Left ventricle myocardium superior (tissue), 1 donor: ENCODE results near the gene NDUFA8. TPM values are rescaled to one million over a fixed set of nuclear protein-coding genes. Genes with fewer than 3 reads are reported as not detected.

Experiments used
- ATAC-seq: fragments of 200-7000 bp; cut with Tn5 transposase; one replicate; pipeline ENCODE4 v1.9.1; 2020; ENCODE audit warnings: mild to moderate bottlenecking, moderate library complexity
- DNase-seq: peaks from one replicate; pipeline ENCODE4 v3.0.0-alpha.2; 2020
- intact Hi-C: fragments of 100-400 bp; cut with micrococcal nuclease; formaldehyde crosslinking; loops from one replicate; pipeline ENCODE4 v1.11.0; 2022
- long read RNA-seq: library from polyadenylated mRNA; unstranded; transcript quantifications from one replicate; pipeline ENCODE4 v2.0.0, GENCODE V29; 2021
- total RNA-seq: library from RNA; stranded (reverse); fragmentation: NEBNext Ultra II Directional; extraction: Animal tissue kit (Norgen Biotek cat#: 25700); gene quantifications from one replicate; pipeline ENCODE4 v1.2.1, GENCODE V29; 2021
- donor health status: DM: no; HTN: yes; CAD: no; lungs with severe emphysema.

NDUFA8 gene
- total RNA-seq = 321 TPM
- long read RNA-seq, transcript NDUFA8-201 (4 exons, 844 nt) = major isoform, 362 of 373 reads
- long read RNA-seq, partial matches to known transcripts = 6 of 373 reads
- long read RNA-seq, other reads (novel, unspliced or antisense) = 5 of 373 reads

DNA sequence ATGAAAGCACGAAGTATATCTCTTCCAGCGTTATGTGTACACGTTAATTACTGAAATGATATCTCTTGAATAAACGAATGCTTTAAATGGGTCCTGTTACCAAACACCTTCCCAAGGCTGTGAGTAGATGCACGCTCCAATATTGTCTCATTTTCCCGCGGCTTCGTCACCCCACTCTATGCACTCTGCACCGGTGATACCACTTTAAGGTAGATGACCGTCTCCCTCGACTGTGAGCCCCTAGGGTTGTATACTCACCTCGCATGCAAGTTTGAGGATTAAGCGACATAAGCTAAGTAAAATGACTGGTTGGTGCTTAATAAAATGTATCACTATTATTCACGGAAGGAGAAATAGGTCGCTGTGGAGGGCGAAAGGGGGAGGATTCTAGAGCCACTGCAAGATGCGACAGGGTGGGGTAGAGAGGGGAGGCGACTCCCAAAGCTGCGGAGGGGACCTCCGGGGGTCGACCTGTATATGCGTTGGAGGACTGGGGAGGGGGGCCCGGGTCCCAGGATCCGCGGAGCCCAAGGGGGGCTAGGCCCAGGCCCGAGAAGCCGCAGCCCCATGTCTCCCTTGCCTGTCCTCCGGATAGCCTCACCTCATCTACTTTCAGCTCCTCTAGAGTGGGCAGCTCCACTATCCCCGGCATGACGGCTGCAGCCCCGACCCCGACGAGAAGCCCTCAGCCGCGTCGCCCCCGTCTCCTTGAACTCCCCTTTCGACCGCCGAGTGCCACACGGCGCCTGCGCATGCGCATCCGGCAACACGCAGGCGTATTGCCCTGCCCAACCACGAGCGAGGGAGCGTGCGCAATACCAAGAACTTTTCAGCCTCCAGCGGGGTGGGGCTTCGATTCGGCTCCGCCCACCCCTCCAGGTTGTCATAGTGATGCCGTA, at the start of gene NDUFA8, which contains the start of gene MORN5:
Gene NDUFA8 (minus strand): TSS at position 754 of the 899 bp plus-strand sequence. CDS start 102 bp downstream, at position 652.
Gene MORN5 (plus strand): TSS at position 883 of the 899 bp plus-strand sequence. CDS start 65 bp downstream, outside the sequence.
- peak; percentile 98 for ATAC-seq
- intact Hi-C loops = no loop called here
- peak; percentile 98 for DNase-seq

DNA sequence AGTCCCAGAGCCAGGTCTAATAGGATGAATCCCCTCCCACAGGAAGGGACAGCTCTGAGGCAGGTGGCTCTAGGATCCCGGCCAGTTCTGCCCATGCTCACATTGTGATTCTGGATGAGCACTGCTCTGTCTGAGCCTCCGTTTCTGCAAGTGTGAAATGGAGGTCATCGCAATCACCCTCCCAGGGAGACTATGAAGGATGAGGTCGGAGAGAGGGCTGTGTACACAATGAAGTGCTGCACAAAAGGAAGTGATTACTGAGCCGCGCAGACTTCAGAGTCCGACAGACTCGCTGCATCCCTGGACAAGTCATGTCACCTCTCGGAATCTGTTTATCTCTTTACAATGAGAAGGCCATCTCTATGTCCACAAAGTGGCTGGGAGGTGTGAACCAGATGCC, 47.5 kb upstream of the NDUFA8 start:
- intact Hi-C loops = no loop called here
- no peak for ATAC-seq
- no peak for DNase-seq

- DNase-seq (no peak), ATAC-seq (no peak)
- intact Hi-C loops = no loop called here
These were observed 46.8 kb upstream of the NDUFA8 start for GRCh38 chr9:122206118-122207046.

- no peak for DNase-seq
- intact Hi-C loops = no loop called here
These were observed 45.6 kb upstream of the NDUFA8 start for GRCh38 chr9:122205176-122205575.

GRCh38 chr9:122204491-122204890, 44.9 kb upstream of the NDUFA8 start:
- intact Hi-C loops = no loop called here
- ATAC-seq = no peak
- no peak for DNase-seq

More at GRCh38 chr9:122205176-122205575, 45.6 kb upstream of the NDUFA8 start:
- no peak for ATAC-seq

DNA sequence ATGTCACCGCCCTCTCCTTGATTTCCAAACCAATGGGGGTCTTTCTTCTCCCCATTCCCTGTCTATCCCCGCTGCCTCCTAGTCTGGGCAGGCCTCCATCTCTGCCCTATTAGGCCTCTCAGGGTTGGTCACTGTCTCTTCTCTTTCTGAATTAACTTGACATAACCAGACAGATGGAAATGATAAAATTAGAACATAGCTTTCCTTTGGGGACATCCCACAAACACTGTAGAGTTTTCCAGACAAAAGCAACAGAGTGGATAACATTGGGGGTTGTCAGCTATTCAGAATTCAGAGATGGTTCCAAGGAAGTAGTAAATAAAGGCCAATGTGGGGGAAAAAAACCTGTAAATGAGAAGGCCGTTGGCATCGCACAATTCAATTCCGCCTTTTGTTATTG, 44.5 kb upstream of the NDUFA8 start:
- intact Hi-C loops = no loop called here
- ATAC-seq (no peak), DNase-seq (no peak)

DNA sequence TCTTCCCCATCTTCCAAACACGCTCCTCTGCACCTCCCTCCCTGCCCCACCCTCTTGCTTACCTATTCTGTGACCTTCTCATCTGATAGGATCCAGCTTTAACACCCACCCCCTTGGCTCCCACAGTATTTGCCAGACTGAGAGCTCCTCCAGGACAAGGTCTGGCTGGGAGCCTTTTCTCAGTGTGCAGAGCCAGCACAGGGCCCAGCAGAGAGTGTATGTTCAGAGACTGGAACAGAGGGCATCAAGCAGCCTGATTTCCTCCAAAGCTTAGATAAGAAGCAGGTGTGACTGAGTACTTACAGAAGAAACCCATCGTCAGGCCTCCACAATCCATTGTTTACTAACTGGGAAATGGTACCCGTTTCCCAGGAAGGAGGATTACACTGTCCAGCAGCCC, 42.5 kb upstream of the NDUFA8 start:
- peak; percentile 90 for ATAC-seq

GRCh38 chr9:122201641-122202040, 42.1 kb upstream of the NDUFA8 start:
- no peak for ATAC-seq
- DNase-seq = no peak

More for the DNA sequence above, 42.5 kb upstream of the NDUFA8 start:
- no peak for DNase-seq
- intact Hi-C loops = no loop called here

DNA sequence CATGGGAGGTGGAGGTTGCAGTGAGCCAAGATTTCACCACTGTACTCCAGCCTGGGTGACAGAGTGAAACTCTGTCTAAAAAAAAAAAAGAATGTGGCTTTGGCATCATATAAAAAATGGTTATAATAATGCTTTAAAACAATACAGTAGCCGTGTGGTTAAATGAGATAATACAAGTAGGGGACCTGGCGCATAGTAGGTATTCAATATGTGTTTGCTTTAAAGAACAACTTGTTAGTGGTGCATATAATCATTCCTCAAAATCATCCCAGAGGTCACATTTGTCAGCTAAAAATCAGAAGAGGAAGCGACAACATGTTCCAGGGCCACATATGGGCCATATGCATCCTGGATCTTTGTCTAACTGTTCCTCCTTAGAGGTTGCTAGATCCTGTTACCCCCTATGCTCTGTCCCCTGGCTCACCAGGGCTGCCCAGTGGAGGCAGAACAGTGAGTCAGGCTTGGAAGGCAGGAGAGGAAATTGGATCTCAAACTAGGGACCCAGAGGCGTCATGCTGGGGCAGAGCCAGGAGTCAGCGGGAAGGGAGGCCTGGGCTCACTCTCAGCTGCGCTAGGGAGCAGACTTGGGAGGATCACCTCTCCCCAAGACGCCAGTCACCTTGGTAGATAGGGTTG, 41.5 kb upstream of the NDUFA8 start:
- DNase-seq = peak; percentile 37
- intact Hi-C loops = no loop called here
- peak; percentile 32 for ATAC-seq

More at GRCh38 chr9:122201641-122202040, 42.1 kb upstream of the NDUFA8 start:
- intact Hi-C loops = no loop called here

- intact Hi-C loops = no loop called here
- ATAC-seq (no peak), DNase-seq (no peak)
These were observed 38.3 kb upstream of the NDUFA8 start for GRCh38 chr9:122197882-122198281.

DNA sequence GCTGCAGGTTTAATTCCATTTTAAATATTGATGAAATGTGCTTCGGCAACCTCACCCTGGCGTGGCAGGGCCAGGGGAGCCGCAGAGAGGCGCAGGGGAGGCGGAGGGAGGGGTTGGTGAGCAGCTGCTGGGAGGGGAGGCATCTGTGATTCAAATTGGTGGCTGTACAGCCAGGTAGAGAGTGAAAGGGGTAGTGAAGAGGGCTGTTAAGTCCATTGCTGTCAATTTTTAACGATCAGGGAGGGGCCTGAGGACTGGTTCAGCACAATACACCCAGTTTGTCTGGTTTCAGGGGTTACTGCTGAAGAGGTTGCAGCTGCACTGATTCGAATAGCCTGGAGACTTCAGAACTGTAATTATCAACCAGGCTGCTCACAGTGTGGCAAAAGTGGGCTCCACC, 37.8 kb upstream of the NDUFA8 start:
- DNase-seq (no peak), ATAC-seq (no peak)
- intact Hi-C loops = no loop called here

DNA sequence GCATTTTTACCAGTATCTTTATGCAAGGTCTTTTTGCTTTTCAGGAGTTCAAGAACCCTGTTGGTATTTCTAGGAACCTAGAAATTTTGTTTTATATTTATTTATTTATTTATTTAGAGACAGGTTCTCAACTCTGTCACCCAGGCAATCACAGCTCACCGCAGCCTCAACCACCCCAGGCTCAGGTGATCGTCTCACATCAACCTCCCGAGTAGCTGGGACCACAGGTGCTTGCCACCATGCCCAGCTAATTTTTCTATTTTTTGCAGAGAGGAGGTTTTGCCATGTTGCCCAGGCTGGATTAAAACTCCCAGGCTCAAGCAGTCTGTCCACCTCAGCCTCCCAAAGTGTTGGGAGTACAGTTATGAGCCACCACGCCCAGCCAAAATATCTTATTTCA, 36.3 kb upstream of the NDUFA8 start:
- ATAC-seq (no peak), DNase-seq (no peak)
- intact Hi-C loops = no loop called here

DNA sequence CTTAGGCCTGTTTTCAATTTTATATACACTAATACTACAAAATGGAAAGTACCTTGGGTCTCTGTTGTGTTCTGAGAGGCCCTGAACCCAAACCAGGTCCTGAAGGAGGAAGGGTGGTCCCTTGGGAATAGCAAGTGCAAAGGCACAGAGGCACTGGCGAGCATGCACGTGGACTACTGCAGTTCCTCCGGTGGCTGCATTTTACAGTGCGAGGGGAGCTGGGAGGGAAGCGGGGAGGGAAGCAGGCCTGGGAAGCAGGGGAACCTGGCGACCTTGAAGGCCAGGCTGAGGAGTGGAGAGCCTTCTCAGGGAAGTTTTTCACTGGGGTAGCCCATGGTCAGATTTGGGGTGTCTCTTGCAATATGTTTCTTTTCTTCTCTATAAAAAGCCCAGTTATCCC, 34.1 kb upstream of the NDUFA8 start:
- intact Hi-C loops = no loop called here
- no peak for ATAC-seq
- no peak for DNase-seq

GRCh38 chr9:122192914-122193525, 33.4 kb upstream of the NDUFA8 start:
- DNase-seq (no peak), ATAC-seq (no peak)
- intact Hi-C loops = no loop called here

- ATAC-seq (no peak), DNase-seq (no peak)
- intact Hi-C loops = no loop called here
These were observed 32.8 kb upstream of the NDUFA8 start for GRCh38 chr9:122192261-122192875.

- ATAC-seq (no peak), DNase-seq (no peak)
- intact Hi-C loops = no loop called here
These were observed 32.0 kb upstream of the NDUFA8 start for GRCh38 chr9:122191584-122191983.

GRCh38 chr9:122190597-122191381, 31.2 kb upstream of the NDUFA8 start:
- intact Hi-C loops = no loop called here
- ATAC-seq (no peak), DNase-seq (no peak)
